ENCODE measurements around the gene SOD2.
"Not testable (repeated sequence)": the region's sequence is repeated elsewhere in the genome, so short reads cannot be mapped to it uniquely, and the experiment has no call there.

The SOD2 gene

GRCh38 chr6:159693128-159693893 is at the start of gene SOD2:
SOD2 (minus strand) TSS chr6:159693241; CDS start chr6:159693167, 74 bp downstream.
- TF ChIP-seq CTCF (IDR thresholded peaks at IDR 0.05) (no peak), ZFX (IDR thresholded peaks at IDR 0.05; ENCODE audit: borderline replicate concordance) (no peak)
- H3K27ac ChIP-seq, result peak within 1 kb of the TSS; percentile 83

- TF ChIP-seq CTCF (IDR thresholded peaks at IDR 0.05), result no peak
- no peak for TF ChIP-seq ZFX (IDR thresholded peaks at IDR 0.05; ENCODE audit: borderline replicate concordance)
- no peak overlapping the region for H3K27ac ChIP-seq
These were observed 49.1 kb upstream of the SOD2 start for GRCh38 chr6:159742165-159742564.

- no peak for TF ChIP-seq CTCF (IDR thresholded peaks at IDR 0.05)
- no peak for TF ChIP-seq ZFX (IDR thresholded peaks at IDR 0.05; ENCODE audit: borderline replicate concordance)
- no peak overlapping the region for H3K27ac ChIP-seq
These were observed 46.3 kb upstream of the SOD2 start for GRCh38 chr6:159739341-159739740.

- TF ChIP-seq CTCF (IDR thresholded peaks at IDR 0.05) (no peak), ZFX (IDR thresholded peaks at IDR 0.05; ENCODE audit: borderline replicate concordance) (no peak)
These were observed 43.9 kb upstream of the SOD2 start for GRCh38 chr6:159736908-159737307.

GRCh38 chr6:159733395-159733794 is 40.4 kb upstream of the SOD2 start:
- not testable (repeated sequence) for H3K27ac ChIP-seq

More at GRCh38 chr6:159736908-159737307, 43.9 kb upstream of the SOD2 start:
- no peak overlapping the region for H3K27ac ChIP-seq

GRCh38 chr6:159732550-159732949 is 39.5 kb upstream of the SOD2 start:
- H3K27ac ChIP-seq, result not testable (repeated sequence)

- no peak overlapping the region for H3K27ac ChIP-seq
- TF ChIP-seq ZFX (IDR thresholded peaks at IDR 0.05; ENCODE audit: borderline replicate concordance), result no peak
- TF ChIP-seq CTCF (IDR thresholded peaks at IDR 0.05), result no peak
These were observed 37.3 kb upstream of the SOD2 start for GRCh38 chr6:159730332-159730676.

GRCh38 chr6:159729598-159730331 is 36.7 kb upstream of the SOD2 start:
- TF ChIP-seq CTCF (IDR thresholded peaks at IDR 0.05) (no peak), ZFX (IDR thresholded peaks at IDR 0.05; ENCODE audit: borderline replicate concordance) (no peak)

More at GRCh38 chr6:159729598-159730331, 36.7 kb upstream of the SOD2 start:
- H3K27ac ChIP-seq, result 0 out of 2 replicates have a peak overlapping the region, but pooled peaks have one; percentile 94

Data from 22Rv1 (cell line).